H1 (cell line): ENCODE results near the gene EFCAB10. TPM values are rescaled to one million over a fixed set of nuclear protein-coding genes. Genes with fewer than 3 reads are reported as not detected.

Experiments used
- CTCF ChIA-PET: fragments of 300-600 bp; sonication (Branson Sonifier 250); formaldehyde crosslinking; loops from one replicate; lab custom pipeline; 2021; ENCODE audit not compliant: partially characterized antibody; lab: Charles Lee
- POLR2A ChIA-PET: fragments of 300-600 bp; sonication (Branson Sonifier 250); formaldehyde crosslinking; loops from one replicate; lab custom pipeline; 2021; ENCODE audit warnings: inconsistent platforms; ENCODE audit not compliant: partially characterized antibody; lab: Charles Lee
- DNase-seq, 2 experiments: peaks; one replicate each; pipeline versions ENCODE4 v3.0.0 to v3.0.0-alpha.2; 2010 to 2022; ENCODE audit warnings: low spot score in 2 of 2, low read depth in 1 of 2, mixed read lengths in 1 of 2
- FAIRE-seq: peaks from 2 replicates; lab custom pipeline; 2011; peaks lifted over from hg19 to GRCh38; lab: Jason Lieb, UNC
- H2AFZ ChIP-seq: 2 replicates; pipeline ENCODE4 v1.8.1; 2012; ENCODE audit warnings: low read length, inconsistent platforms
- H2AK5ac ChIP-seq: 2 replicates; pipeline ENCODE4 v1.6.1; 2013; ENCODE audit warnings: low read depth, low read length
- H2BK120ac ChIP-seq: replicated peaks from 2 replicates; pipeline ENCODE3; 2013; ENCODE audit warnings: low read depth, low read length, inconsistent platforms
- H2BK12ac ChIP-seq: 2 replicates; pipeline ENCODE4 v1.6.1; 2013; ENCODE audit warnings: low read depth, low read length
- H2BK15ac ChIP-seq: 2 replicates; pipeline ENCODE4 v1.6.1; 2013; ENCODE audit warnings: low read length
- H2BK20ac ChIP-seq: 2 replicates; pipeline ENCODE4 v1.6.1; 2013; ENCODE audit warnings: low read length
- H2BK5ac ChIP-seq: 2 replicates; pipeline ENCODE4 v1.6.1; 2013; ENCODE audit warnings: low read depth, low read length
- H3K14ac ChIP-seq: 2 replicates; pipeline ENCODE4 v1.6.1; 2013; ENCODE audit warnings: inconsistent platforms; ENCODE audit not compliant: insufficient read length
- H3K18ac ChIP-seq: 2 replicates; pipeline ENCODE4 v1.6.1; 2013; ENCODE audit warnings: low read length; ENCODE audit errors: extremely low read depth
- H3K23ac ChIP-seq: 2 replicates; pipeline ENCODE4 v1.6.1; 2013; ENCODE audit warnings: inconsistent platforms; ENCODE audit not compliant: insufficient read length
- H3K23me2 ChIP-seq: 2 replicates; pipeline ENCODE4 v1.6.1; 2013; ENCODE audit warnings: low read depth, low read length
- H3K27ac ChIP-seq: 2 replicates; pipeline ENCODE4 v1.6.1; 2011; ENCODE audit warnings: low read depth, low read length, inconsistent platforms
- H3K27me3 ChIP-seq, 4 experiments: replicated peaks in 1 of 4; 1 replicate in 1 of 4; 2 replicates in 3 of 4; pipeline versions ENCODE4 v1.6.1 to v1.8.1; 2011 to 2013; ENCODE audit warnings: low read length in 3 of 4, mild to moderate bottlenecking in 3 of 4, inconsistent platforms in 2 of 4, mixed read lengths in 2 of 4, moderate library complexity in 1 of 4; ENCODE audit not compliant: control insufficient read depth in 3 of 4, insufficient read depth in 3 of 4; ENCODE audit errors: extremely low read depth in 1 of 4
- H3K36me3 ChIP-seq, 4 experiments: 2 replicates each; pipeline versions ENCODE4 v1.6.1 to v1.8.1; 2011 to 2013; ENCODE audit warnings: mild to moderate bottlenecking in 4 of 4, low read length in 3 of 4, moderate library complexity in 2 of 4, control low read depth in 1 of 4, inconsistent platforms in 1 of 4; ENCODE audit not compliant: insufficient read depth in 4 of 4, control insufficient read depth in 2 of 4
- H3K4ac ChIP-seq: replicated peaks from 2 replicates; pipeline ENCODE3; 2013; ENCODE audit warnings: low read length, low read depth, mixed read lengths, inconsistent platforms; ENCODE audit not compliant: insufficient read length
- H3K4me1 ChIP-seq, 4 experiments: replicated peaks in 1 of 4; 1 replicate in 1 of 4; 2 replicates in 3 of 4; pipeline versions ENCODE4 v1.6.1 to v1.8.1; 2011 to 2013; ENCODE audit warnings: low read length in 3 of 4, inconsistent platforms in 2 of 4, mixed read lengths in 1 of 4; ENCODE audit not compliant: insufficient read depth in 4 of 4, control insufficient read depth in 3 of 4
- H3K4me2 ChIP-seq, 2 experiments: 2 replicates each; pipeline versions ENCODE4 v1.6.1 to v1.8.1; 2011 to 2013; ENCODE audit warnings: low read depth in 2 of 2, low read length in 2 of 2, control low read depth in 1 of 2, inconsistent platforms in 1 of 2, mild to moderate bottlenecking in 1 of 2; ENCODE audit not compliant: insufficient read depth in 1 of 2
- H3K4me3 ChIP-seq, 4 experiments: fragments of 200-600, 300-600 bp in 1 of 4; sonication (generic), shearing (Covaris generic), sonication (Bioruptor Twin) in 1 of 4; 2 replicates each; pipeline versions ENCODE4 v1.5.1 to v1.8.1; 2011 to 2016; ENCODE audit warnings: low read length in 4 of 4, low read depth in 3 of 4, control low read depth in 2 of 4, inconsistent platforms in 2 of 4, mild to moderate bottlenecking in 2 of 4, mixed read lengths in 1 of 4, moderate library complexity in 1 of 4; ENCODE audit not compliant: insufficient read depth in 2 of 4; ENCODE audit errors: extremely low read depth in 1 of 4
- H3K56ac ChIP-seq: replicated peaks from 2 replicates; pipeline ENCODE3; 2013; ENCODE audit warnings: low read depth, mild to moderate bottlenecking, mixed read lengths, low read length, inconsistent platforms; ENCODE audit not compliant: insufficient read length
- H3K79me1 ChIP-seq: 2 replicates; pipeline ENCODE4 v1.6.1; 2013; ENCODE audit warnings: low read depth, low read length, control low read depth
- H3K79me2 ChIP-seq, 2 experiments: 2 replicates each; pipeline versions ENCODE4 v1.6.1 to v1.8.1; 2012 to 2013; ENCODE audit warnings: low read length in 2 of 2, mild to moderate bottlenecking in 2 of 2, inconsistent platforms in 1 of 2; ENCODE audit not compliant: insufficient read depth in 2 of 2, control insufficient read depth in 1 of 2
- H3K9ac ChIP-seq, 4 experiments: replicated peaks in 1 of 4; 1 replicate in 1 of 4; 2 replicates in 3 of 4; pipeline versions ENCODE4 v1.6.1 to v1.8.1; 2011 to 2013; ENCODE audit warnings: low read depth in 3 of 4, low read length in 3 of 4, control low read depth in 2 of 4, mild to moderate bottlenecking in 2 of 4, moderate library complexity in 2 of 4, inconsistent platforms in 1 of 4; ENCODE audit errors: extremely low read depth in 1 of 4
- H3K9me3 ChIP-seq, 2 experiments: 2 replicates each; pipeline versions ENCODE4 v1.6.1 to v1.8.1; 2012 to 2013; ENCODE audit warnings: mild to moderate bottlenecking in 2 of 2, moderate library complexity in 2 of 2, control low read depth in 1 of 2, inconsistent platforms in 1 of 2, low read depth in 1 of 2, low read length in 1 of 2, mixed read lengths in 1 of 2; ENCODE audit not compliant: insufficient read depth in 2 of 2
- H4K20me1 ChIP-seq, 2 experiments: replicated peaks in 1 of 2; 2 replicates each; pipeline versions ENCODE3 to v1.8.1; 2011 to 2013; ENCODE audit warnings: inconsistent platforms in 2 of 2, low read length in 2 of 2, mild to moderate bottlenecking in 1 of 2; ENCODE audit not compliant: insufficient read depth in 2 of 2, control insufficient read depth in 1 of 2
- H4K5ac ChIP-seq: 2 replicates; pipeline ENCODE4 v1.6.1; 2013; ENCODE audit warnings: low read length, low read depth, mixed read lengths, inconsistent platforms; ENCODE audit not compliant: insufficient read length
- H4K8ac ChIP-seq: 2 replicates; pipeline ENCODE4 v1.8.0; 2013; ENCODE audit warnings: mild to moderate bottlenecking, moderate library complexity, low read length, inconsistent platforms; ENCODE audit not compliant: insufficient read depth; ENCODE audit errors: extremely low read depth
- H4K91ac ChIP-seq: replicated peaks from 2 replicates; pipeline ENCODE3; 2013; ENCODE audit warnings: low read length, mixed read lengths, inconsistent platforms; ENCODE audit not compliant: insufficient read length
- ASH2L ChIP-seq: fragments of 200-600, 300-600 bp; sonication (generic); IDR thresholded peaks from one replicate; pipeline ENCODE4 v1.7.1; 2017; ENCODE audit warnings: low read length
- CEBPB ChIP-seq: IDR thresholded peaks from 2 replicates; pipeline ENCODE4 v1.6.1; 2012; ENCODE audit warnings: low read depth, low read length
- CREB1 ChIP-seq: IDR thresholded peaks from 2 replicates; pipeline ENCODE4 v1.6.1; 2012; ENCODE audit warnings: inconsistent platforms
- JUN ChIP-seq: IDR thresholded peaks from 2 replicates; pipeline ENCODE4 v1.6.1; 2011; ENCODE audit warnings: low read depth, mild to moderate bottlenecking, improper control_type of control experiment, low read length
- POLR2A ChIP-seq, 2 experiments: IDR thresholded peaks; 1 replicate in 1 of 2; 2 replicates in 1 of 2; pipeline ENCODE4 v1.6.1; 2011; ENCODE audit warnings: low read depth in 2 of 2, low read length in 2 of 2, mild to moderate bottlenecking in 2 of 2; ENCODE audit errors: control extremely low read depth in 1 of 2
- RAD21 ChIP-seq, 2 experiments: IDR thresholded peaks in 1 of 2; conservative IDR thresholded peaks in 1 of 2; 2 replicates each; pipeline ENCODE4 v1.6.1; 2011; ENCODE audit warnings: low read depth in 2 of 2, low read length in 2 of 2, improper control_type of control experiment in 1 of 2, inconsistent platforms in 1 of 2, mild to moderate bottlenecking in 1 of 2, moderate library complexity in 1 of 2
- RFX5 ChIP-seq: IDR thresholded peaks from 2 replicates; pipeline ENCODE4 v1.6.1; 2011; ENCODE audit warnings: low read depth, low read length, improper control_type of control experiment, borderline replicate concordance
- SIRT6 ChIP-seq: IDR thresholded peaks from one replicate; pipeline ENCODE4 v1.7.1; 2012; ENCODE audit warnings: low read length, inconsistent platforms
- SP1 ChIP-seq: IDR thresholded peaks from 2 replicates; pipeline ENCODE4 v1.6.1; 2011; ENCODE audit warnings: low read depth, low read length
- SUZ12 ChIP-seq: fragments of 200-600 bp; sonication (generic); IDR thresholded peaks from 2 replicates; pipeline ENCODE4 v1.6.1; 2012; ENCODE audit warnings: mild to moderate bottlenecking, inconsistent platforms, low read length, moderate library complexity, mixed read lengths
- YY1 ChIP-seq: IDR thresholded peaks from 2 replicates; pipeline ENCODE4 v1.6.1; 2011; ENCODE audit warnings: low read depth, mild to moderate bottlenecking, low read length
- WGBS, 2 experiments: shearing (Covaris generic) in 1 of 2; methylation state at CpG; one replicate each; pipeline versions ENCODE4 v1.1.6 to v1.1.7; 2013 to 2015; ENCODE audit warnings: low lambda C conversion rate in 2 of 2, mixed read lengths in 2 of 2, inconsistent platforms in 1 of 2, low coverage in 1 of 2, missing lambda C conversion rate in 1 of 2; ENCODE audit not compliant: insufficient replicate concordance in 2 of 2, insufficient coverage in 1 of 2, insufficient read length in 1 of 2; ENCODE audit errors: extremely low coverage in 1 of 2, missing lambda C conversion rate in 1 of 2; 5-methylcytosine and 5-hydroxymethylcytosine counted together
- polyA plus RNA-seq, 7 experiments: library from polyadenylated mRNA; depleted of rRNA in 3 of 7; stranded (reverse) in 5 of 7; unstranded in 2 of 7; fragments of >200 nt in 5 of 7; fragments of 200-250 nt in 2 of 7; gene quantifications; 1 replicate in 5 of 7; 2 replicates in 1 of 7; 4 replicates in 1 of 7; pipeline versions ENCODE4 v1.2.1 to v1.2.3, GENCODE V29; 2011 to 2013; ENCODE audit warnings: missing spikeins in 2 of 7, mixed read lengths in 2 of 7
- total RNA-seq: library from RNA; stranded (reverse); fragmentation: NEBNext Ultra II Directional; extraction: Animal tissue kit (Norgen Biotek cat#: 25700); gene quantifications from 2 replicates; pipeline ENCODE4 v1.2.1, GENCODE V29; 2021

The EFCAB10 gene
- total and polyA plus RNA-seq, 2 of the 8 experiments (the other 6 are each of a cell fraction or from before 2014, with no cell fraction given) = 0.80 to 3.1 TPM

GRCh38 chr7:105531792-105532671, 49.3 kb downstream of the EFCAB10 start, which contains the start of gene RINT1:
Gene RINT1, plus strand, starts transcription at chr7:105532201. Its CDS starts 115 bp downstream, at chr7:105532316.
- H3K4me2 ChIP-seq = peak within 1 kb of the TSS; percentile 70 to 77
- peak within 1 kb of the TSS; percentile 24 for H2BK120ac ChIP-seq
- H3K27ac ChIP-seq = no peak within 1 kb of the TSS
- H3K4ac ChIP-seq = no peak within 1 kb of the TSS
- H2AK5ac ChIP-seq = no peak within 1 kb of the TSS
- peak within 1 kb of the TSS; percentile 57 for H4K5ac ChIP-seq
- peak within 1 kb of the TSS; percentile 59 for H3K56ac ChIP-seq
- no peaks in the 10 kb centered on the region for H3K9me3 ChIP-seq
- no peak for FAIRE-seq
- H4K91ac ChIP-seq = peak within 1 kb of the TSS; percentile 51
- no peak within 1 kb of the TSS for H3K14ac ChIP-seq
- H3K79me2 ChIP-seq = peaks cover 0 to 12% of the 10 kb centered on the region in 2 experiments; a peak in 1 of 4 replicates
- H2BK5ac ChIP-seq = peak within 1 kb of the TSS; percentile 81; the same call in 1 of the 2 replicates
- H3K23me2 ChIP-seq = peaks cover 7% of the 10 kb centered on the region; the same call in 1 of the 2 replicates
- no peak within 1 kb of the TSS for H2BK12ac ChIP-seq
- H2BK15ac ChIP-seq = peak within 1 kb of the TSS; percentile 95; the same call in 1 of the 2 replicates
- POLR2A ChIA-PET = interaction anchor here (0.6 to 6.0 kb wide), 19 partner anchors 9 to 373 kb away, joined by 3 to 77 read pairs (median 4); partner anchors contain the start of genes EFCAB10 and PUS7
- H2AFZ ChIP-seq = peak within 1 kb of the TSS; percentile 99
- peak within 1 kb of the TSS; percentile 93 for H3K18ac ChIP-seq
- H3K9ac ChIP-seq = peak within 1 kb of the TSS in 3 of 4 experiments; percentile 83 to 89 (median 85); a peak in 6 of 7 replicates
- CTCF ChIA-PET = interaction anchor here (0.6 to 3.6 kb wide), 54 partner anchors 9 to 1440 kb away, joined by 3 to 35 read pairs (median 4); partner anchors contain the start of gene EFCAB10
- peaks cover 0 to 4% (median 0%) of the 10 kb centered on the region in 4 experiments; a peak in 2 of 7 replicates for H3K4me1 ChIP-seq
- H2BK20ac ChIP-seq = peak within 1 kb of the TSS; percentile 90; the same call in 1 of the 2 replicates
- no peaks in the 10 kb centered on the region for H4K20me1 ChIP-seq
- 5% methylated on average over 42 of the region's 42 CpGs; no CpG with 5 or more reads in 1 of the 2 experiments for WGBS, 2 experiments
- no peaks in the 10 kb centered on the region for H3K79me1 ChIP-seq
- H3K4me3 ChIP-seq = peak within 1 kb of the TSS; percentile 86 to 99 (median 96)
- peaks cover 0 to 3% (median 0%) of the 10 kb centered on the region in 4 experiments; a peak in 1 of 8 replicates for H3K36me3 ChIP-seq
- DNase-seq = peak; percentile 70 to 98
- peak within 1 kb of the TSS; percentile 92; the same call in 1 of the 2 replicates for H4K8ac ChIP-seq
- H3K23ac ChIP-seq = no peak within 1 kb of the TSS
- H3K27me3 ChIP-seq = no peaks in the 10 kb centered on the region
- TF ChIP-seq JUN (no peak), CEBPB (0 out of 2 replicates have a peak, but pooled peaks have one; percentile 25), ASH2L (peak; percentile 91), RFX5 (no peak), CREB1 (0 out of 2 replicates have a peak, but pooled peaks have one; percentile 33), RAD21 (IDR thresholded peaks at IDR 0.05 in 1 of 2, conservative IDR thresholded peaks at IDR 0.05 in 1 of 2; ENCODE audit: low read depth in 2 of 2, low read length in 2 of 2) (peak in 1 of 2 experiments; percentile 23; a peak in 1 of 4 replicates), SUZ12 (no peak), POLR2A (IDR thresholded peaks at IDR 0.05; ENCODE audit: control extremely low read depth in 1 of 2, low read depth in 2 of 2, low read length in 2 of 2) (peak; percentile 86 to 97), SIRT6 (no peak), YY1 (no peak), SP1 (no peak)
